ENCODE measurements around the gene CX3CL1.
"Not testable (repeated sequence)": the region's sequence is repeated elsewhere in the genome, so short reads cannot be mapped to it uniquely, and the experiment has no call there.

DNA sequence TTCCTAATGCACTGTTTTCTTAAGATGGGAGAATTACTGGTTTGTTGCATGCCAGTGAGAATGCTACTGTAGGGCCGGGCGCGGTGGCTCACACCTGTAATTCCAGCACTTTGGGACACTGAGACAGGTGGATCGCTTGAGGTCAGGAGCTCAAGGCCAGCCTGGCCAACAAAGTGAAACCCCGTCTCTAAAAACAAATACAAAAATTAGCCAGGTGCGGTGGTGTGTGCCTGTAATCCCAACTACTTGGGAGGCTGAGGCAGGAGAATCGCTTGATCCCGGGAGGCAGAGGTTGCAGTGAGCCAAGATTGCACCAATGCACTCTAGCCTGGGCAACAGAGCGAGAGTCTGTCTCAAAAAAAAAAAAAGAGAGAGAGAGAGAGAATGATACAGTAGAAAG, 29.7 kb upstream of the CX3CL1 start:
- TF ChIP-seq POLR2A (IDR thresholded peaks at IDR 0.05; ENCODE audit: low read depth, low read length); CTCF (IDR thresholded peaks at IDR 0.05; ENCODE audit: extremely low read depth in 1 of 2, insufficient read depth in 1 of 2, low read depth in 1 of 2, low read length in 2 of 2); FOS (IDR thresholded peaks at IDR 0.05; ENCODE audit: borderline replicate concordance, insufficient read depth, low read length); MAX (IDR thresholded peaks at IDR 0.05; ENCODE audit: insufficient read depth, insufficient read length); EZH2 (IDR thresholded peaks at IDR 0.05; ENCODE audit: borderline replicate concordance, low read depth, low read length, severe bottlenecking); JUN (IDR thresholded peaks at IDR 0.05; ENCODE audit: borderline replicate concordance, insufficient read depth, insufficient read length, low read depth); POLR2AphosphoS5 (IDR thresholded peaks at IDR 0.05; ENCODE audit: insufficient read depth, low read depth, low read length): not testable (repeated sequence)

Data from endothelial cell of umbilical vein (primary cell).